Skeletal muscle tissue (tissue), 5 donors: ENCODE results near the gene TBC1D32. TPM values are rescaled to one million over a fixed set of nuclear protein-coding genes. Genes with fewer than 3 reads are reported as not detected.
"Not testable (repeated sequence)": the region's sequence is repeated elsewhere in the genome, so short reads cannot be mapped to it uniquely, and the experiment has no call there.

Experiments
- H3K27ac ChIP-seq: one replicate; pipeline ENCODE4 v1.7.0; 2013; ENCODE audit warnings: mild to moderate bottlenecking, low read depth, low read length, inconsistent platforms
- H3K27me3 ChIP-seq, 3 donors: one replicate each; pipeline ENCODE4 v1.7.0; 2013; ENCODE audit warnings: low read length in 3 of 3; ENCODE audit not compliant: control insufficient read depth in 3 of 3, insufficient read depth in 3 of 3
- H3K36me3 ChIP-seq, 3 donors: one replicate each; pipeline ENCODE4 v1.7.0; 2013; ENCODE audit warnings: low read length in 3 of 3; ENCODE audit not compliant: control insufficient read depth in 3 of 3, insufficient read depth in 3 of 3
- H3K4me1 ChIP-seq, 3 donors: one replicate each; pipeline ENCODE4 v1.7.0; 2013; ENCODE audit warnings: low read length in 3 of 3, mild to moderate bottlenecking in 3 of 3; ENCODE audit not compliant: control insufficient read depth in 3 of 3, insufficient read depth in 3 of 3
- H3K4me3 ChIP-seq, 3 donors: one replicate each; pipeline ENCODE4 v1.7.0; 2013; ENCODE audit warnings: low read length in 3 of 3
- H3K9ac ChIP-seq, 3 donors: one replicate each; pipeline ENCODE4 v1.7.0; 2013; ENCODE audit warnings: low read length in 3 of 3, mild to moderate bottlenecking in 3 of 3, moderate library complexity in 2 of 3, low read depth in 1 of 3
- H3K9me3 ChIP-seq, 3 donors: one replicate each; pipeline ENCODE4 v1.7.0; 2013; ENCODE audit warnings: low read length in 3 of 3; ENCODE audit not compliant: control insufficient read depth in 3 of 3
- small RNA-seq: library from RNA; depleted of rRNA; stranded (forward); fragments of <200 nt; gene quantifications from one replicate; pipeline ENCODE3, GENCODE V24; 2014
- total RNA-seq: library from RNA; depleted of rRNA; stranded (reverse); fragments of >200 nt; gene quantifications from one replicate; pipeline ENCODE4 v1.2.3, GENCODE V29; 2014
- donor health status: Osteomylitis.

Gene TBC1D32
- total RNA-seq, 1 donor from 2014 or later: 14.6 TPM

GRCh38 chr6:121043706-121044105 lies 290.6 kb downstream of the TBC1D32 start:
- not testable (repeated sequence) for H3K27me3 ChIP-seq, H3K4me1 ChIP-seq, H3K36me3 ChIP-seq, H3K9me3 ChIP-seq, H3K9ac ChIP-seq, H3K27ac ChIP-seq, H3K4me3 ChIP-seq

- H3K4me1 ChIP-seq, H3K9me3 ChIP-seq, H3K27me3 ChIP-seq, H3K27ac ChIP-seq, H3K9ac ChIP-seq, H3K36me3 ChIP-seq, H3K4me3 ChIP-seq: not testable (repeated sequence)
These were observed 291.1 kb downstream of the TBC1D32 start for GRCh38 chr6:121043211-121043610.

GRCh38 chr6:121042766-121043165 lies 291.5 kb downstream of the TBC1D32 start:
- H3K9ac ChIP-seq: no peak overlapping the region
- no peaks in the 10 kb centered on the region for H3K27me3 ChIP-seq
- no peaks in the 10 kb centered on the region for H3K9me3 ChIP-seq
- H3K4me3 ChIP-seq: no peak overlapping the region
- no peaks in the 10 kb centered on the region for H3K4me1 ChIP-seq
- no peak overlapping the region for H3K27ac ChIP-seq
- no peaks in the 10 kb centered on the region for H3K36me3 ChIP-seq

DNA sequence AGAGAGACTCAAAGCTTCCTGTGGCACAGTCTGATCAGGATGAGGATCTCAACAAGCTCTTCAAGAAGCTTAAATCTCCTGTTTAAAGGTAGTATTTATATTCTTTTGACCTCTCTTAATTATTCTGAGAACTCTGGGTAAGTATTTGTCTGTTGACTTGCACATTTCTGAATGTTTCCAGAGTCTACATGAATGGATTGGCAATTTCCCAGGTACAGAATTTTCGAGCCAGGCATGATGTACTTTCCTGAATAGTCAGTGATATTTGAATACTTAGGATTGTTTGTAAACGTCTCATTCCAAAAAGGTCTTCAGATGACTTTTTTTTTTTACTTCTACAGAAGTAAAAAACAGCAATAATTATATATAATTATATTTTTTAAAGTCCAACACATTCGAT lies 293.4 kb downstream of the TBC1D32 start:
- Histone ChIP-seq H3K27me3 (no peaks in the 10 kb centered on the region), H3K4me3 (no peak overlapping the region), H3K9me3 (no peaks in the 10 kb centered on the region), H3K4me1 (no peaks in the 10 kb centered on the region), H3K9ac (no peak overlapping the region), H3K36me3 (no peaks in the 10 kb centered on the region), H3K27ac (no peak overlapping the region)

- no peak overlapping the region for H3K4me3 ChIP-seq
These were observed 301.2 kb downstream of the TBC1D32 start for GRCh38 chr6:121033091-121033490.

GRCh38 chr6:121032268-121033006 lies 301.8 kb downstream of the TBC1D32 start:
- no peak overlapping the region for H3K9ac ChIP-seq
- H3K9me3 ChIP-seq: no peaks in the 10 kb centered on the region
- no peaks in the 10 kb centered on the region for H3K4me1 ChIP-seq
- no peaks in the 10 kb centered on the region for H3K36me3 ChIP-seq
- H3K27ac ChIP-seq: no peak overlapping the region
- H3K4me3 ChIP-seq: no peak overlapping the region
- no peaks in the 10 kb centered on the region for H3K27me3 ChIP-seq

More at GRCh38 chr6:121033091-121033490, 301.2 kb downstream of the TBC1D32 start:
- H3K9ac ChIP-seq: no peak overlapping the region
- no peak overlapping the region for H3K27ac ChIP-seq
- H3K4me1 ChIP-seq: no peaks in the 10 kb centered on the region
- H3K27me3 ChIP-seq: no peaks in the 10 kb centered on the region
- H3K9me3 ChIP-seq: no peaks in the 10 kb centered on the region
- H3K36me3 ChIP-seq: no peaks in the 10 kb centered on the region

Small RNA genes within 50 kb of the gene (small RNA-seq; reads per million reads assigned to genes)
- gene RF00019 (not detected), gene RNU6-1286P (not detected)

Other genes starting within 250 kb of the TBC1D32 start
- gene GJA1, start 101.2 kb upstream of the TBC1D32 start, total RNA-seq: 67.3 TPM